ENCODE results near the gene AKAP12.

DNA sequence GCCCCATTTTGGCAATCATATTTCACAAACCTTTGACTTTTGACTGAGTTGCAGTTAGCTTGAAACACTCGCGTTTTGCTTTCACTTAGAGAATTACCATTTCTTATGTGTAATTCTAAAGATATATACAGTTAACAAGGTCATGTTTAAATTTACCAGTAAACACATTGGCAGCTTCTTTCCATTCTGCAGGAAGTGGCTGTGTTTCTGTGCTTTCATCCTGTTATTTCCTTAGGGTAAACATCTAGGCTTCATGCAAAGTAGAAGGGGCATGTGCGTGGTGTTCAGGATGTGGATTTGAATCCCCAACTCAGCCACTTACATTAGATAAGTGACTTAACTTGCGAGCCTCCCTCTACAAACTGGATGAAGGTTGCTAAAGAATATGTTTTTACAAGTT lies 41.1 kb downstream of the AKAP12 start:
- no peak for TF ChIP-seq FOXP1 (CRISPR knock-in tag; IDR thresholded peaks at IDR 0.05; ENCODE audit: borderline replicate concordance)
- TF ChIP-seq, protein P1, sequence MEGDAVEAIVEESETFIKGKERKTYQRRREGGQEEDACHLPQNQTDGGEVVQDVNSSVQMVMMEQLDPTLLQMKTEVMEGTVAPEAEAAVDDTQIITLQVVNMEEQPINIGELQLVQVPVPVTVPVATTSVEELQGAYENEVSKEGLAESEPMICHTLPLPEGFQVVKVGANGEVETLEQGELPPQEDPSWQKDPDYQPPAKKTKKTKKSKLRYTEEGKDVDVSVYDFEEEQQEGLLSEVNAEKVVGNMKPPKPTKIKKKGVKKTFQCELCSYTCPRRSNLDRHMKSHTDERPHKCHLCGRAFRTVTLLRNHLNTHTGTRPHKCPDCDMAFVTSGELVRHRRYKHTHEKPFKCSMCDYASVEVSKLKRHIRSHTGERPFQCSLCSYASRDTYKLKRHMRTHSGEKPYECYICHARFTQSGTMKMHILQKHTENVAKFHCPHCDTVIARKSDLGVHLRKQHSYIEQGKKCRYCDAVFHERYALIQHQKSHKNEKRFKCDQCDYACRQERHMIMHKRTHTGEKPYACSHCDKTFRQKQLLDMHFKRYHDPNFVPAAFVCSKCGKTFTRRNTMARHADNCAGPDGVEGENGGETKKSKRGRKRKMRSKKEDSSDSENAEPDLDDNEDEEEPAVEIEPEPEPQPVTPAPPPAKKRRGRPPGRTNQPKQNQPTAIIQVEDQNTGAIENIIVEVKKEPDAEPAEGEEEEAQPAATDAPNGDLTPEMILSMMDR (IDR thresholded peaks at IDR 0.05) = no peak
- no peak for TF ChIP-seq ETV6 (CRISPR knock-in tag; IDR thresholded peaks at IDR 0.05)
- TF ChIP-seq ZNF121 (CRISPR knock-in tag; IDR thresholded peaks at IDR 0.05) = no peak
- TF ChIP-seq, protein P2, sequence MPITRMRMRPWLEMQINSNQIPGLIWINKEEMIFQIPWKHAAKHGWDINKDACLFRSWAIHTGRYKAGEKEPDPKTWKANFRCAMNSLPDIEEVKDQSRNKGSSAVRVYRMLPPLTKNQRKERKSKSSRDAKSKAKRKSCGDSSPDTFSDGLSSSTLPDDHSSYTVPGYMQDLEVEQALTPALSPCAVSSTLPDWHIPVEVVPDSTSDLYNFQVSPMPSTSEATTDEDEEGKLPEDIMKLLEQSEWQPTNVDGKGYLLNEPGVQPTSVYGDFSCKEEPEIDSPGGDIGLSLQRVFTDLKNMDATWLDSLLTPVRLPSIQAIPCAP (CRISPR knock-in tag; IDR thresholded peaks at IDR 0.05) = no peak
- TF ChIP-seq GABPB1 (CRISPR knock-in tag; IDR thresholded peaks at IDR 0.05) = no peak
- TF ChIP-seq CREM (CRISPR knock-in tag; IDR thresholded peaks at IDR 0.05) = no peak
- TF ChIP-seq, protein P3, sequence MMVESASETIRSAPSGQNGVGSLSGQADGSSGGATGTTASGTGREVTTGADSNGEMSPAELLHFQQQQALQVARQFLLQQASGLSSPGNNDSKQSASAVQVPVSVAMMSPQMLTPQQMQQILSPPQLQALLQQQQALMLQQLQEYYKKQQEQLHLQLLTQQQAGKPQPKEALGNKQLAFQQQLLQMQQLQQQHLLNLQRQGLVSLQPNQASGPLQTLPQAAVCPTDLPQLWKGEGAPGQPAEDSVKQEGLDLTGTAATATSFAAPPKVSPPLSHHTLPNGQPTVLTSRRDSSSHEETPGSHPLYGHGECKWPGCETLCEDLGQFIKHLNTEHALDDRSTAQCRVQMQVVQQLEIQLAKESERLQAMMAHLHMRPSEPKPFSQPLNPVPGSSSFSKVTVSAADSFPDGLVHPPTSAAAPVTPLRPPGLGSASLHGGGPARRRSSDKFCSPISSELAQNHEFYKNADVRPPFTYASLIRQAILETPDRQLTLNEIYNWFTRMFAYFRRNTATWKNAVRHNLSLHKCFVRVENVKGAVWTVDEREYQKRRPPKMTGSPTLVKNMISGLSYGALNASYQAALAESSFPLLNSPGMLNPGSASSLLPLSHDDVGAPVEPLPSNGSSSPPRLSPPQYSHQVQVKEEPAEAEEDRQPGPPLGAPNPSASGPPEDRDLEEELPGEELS (CRISPR knock-in tag; IDR thresholded peaks at IDR 0.05) = no peak
- TF ChIP-seq, protein P4, sequence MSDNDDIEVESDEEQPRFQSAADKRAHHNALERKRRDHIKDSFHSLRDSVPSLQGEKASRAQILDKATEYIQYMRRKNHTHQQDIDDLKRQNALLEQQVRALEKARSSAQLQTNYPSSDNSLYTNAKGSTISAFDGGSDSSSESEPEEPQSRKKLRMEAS (CRISPR knock-in tag; IDR thresholded peaks at IDR 0.05) = no peak

Data from WTC11 (cell line).